Choroid plexus epithelial cell (primary cell): ENCODE measurements around the gene C2orf80.
"Not testable (repeated sequence)": the region's sequence is repeated elsewhere in the genome, so short reads cannot be mapped to it uniquely, and the experiment has no call there.

ENCODE experiments used
- DNase-seq: peaks from one replicate; pipeline ENCODE4 v3.0.0-alpha.2; 2010; ENCODE audit warnings: low read depth
- H3K4me3 ChIP-seq: 2 replicates; pipeline ENCODE4 v1.5.1; 2011; ENCODE audit warnings: low read depth, mild to moderate bottlenecking, control low read depth, low read length, moderate library complexity
- TF ChIP-seq, protein P1 (sequence below): conservative IDR thresholded peaks from 2 replicates; pipeline ENCODE4 v1.5.1; 2011; ENCODE audit warnings: low read depth, mild to moderate bottlenecking, control low read depth, inconsistent platforms, low read length, moderate library complexity

Gene C2orf80

DNA sequence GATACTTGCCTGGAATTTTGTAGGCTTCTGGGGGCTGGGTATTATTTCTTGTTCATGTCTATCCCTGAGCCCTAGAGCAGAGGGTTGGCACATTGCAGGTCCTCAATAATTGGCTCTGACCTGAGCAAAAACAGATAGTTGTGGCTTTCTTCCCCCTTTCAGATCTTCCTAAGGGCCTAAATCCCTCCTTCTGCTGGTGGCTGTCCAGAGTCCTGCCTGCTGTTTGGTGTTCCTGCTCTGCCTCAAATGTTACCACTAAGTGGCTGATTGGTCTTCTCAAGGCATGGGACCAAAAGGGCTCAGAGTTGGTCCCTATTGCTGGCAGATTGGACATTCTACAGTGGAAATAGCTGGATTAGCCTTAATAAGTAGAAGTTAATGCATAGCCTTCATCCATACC is 42.8 kb downstream of the C2orf80 start:
- TF ChIP-seq, protein P1, sequence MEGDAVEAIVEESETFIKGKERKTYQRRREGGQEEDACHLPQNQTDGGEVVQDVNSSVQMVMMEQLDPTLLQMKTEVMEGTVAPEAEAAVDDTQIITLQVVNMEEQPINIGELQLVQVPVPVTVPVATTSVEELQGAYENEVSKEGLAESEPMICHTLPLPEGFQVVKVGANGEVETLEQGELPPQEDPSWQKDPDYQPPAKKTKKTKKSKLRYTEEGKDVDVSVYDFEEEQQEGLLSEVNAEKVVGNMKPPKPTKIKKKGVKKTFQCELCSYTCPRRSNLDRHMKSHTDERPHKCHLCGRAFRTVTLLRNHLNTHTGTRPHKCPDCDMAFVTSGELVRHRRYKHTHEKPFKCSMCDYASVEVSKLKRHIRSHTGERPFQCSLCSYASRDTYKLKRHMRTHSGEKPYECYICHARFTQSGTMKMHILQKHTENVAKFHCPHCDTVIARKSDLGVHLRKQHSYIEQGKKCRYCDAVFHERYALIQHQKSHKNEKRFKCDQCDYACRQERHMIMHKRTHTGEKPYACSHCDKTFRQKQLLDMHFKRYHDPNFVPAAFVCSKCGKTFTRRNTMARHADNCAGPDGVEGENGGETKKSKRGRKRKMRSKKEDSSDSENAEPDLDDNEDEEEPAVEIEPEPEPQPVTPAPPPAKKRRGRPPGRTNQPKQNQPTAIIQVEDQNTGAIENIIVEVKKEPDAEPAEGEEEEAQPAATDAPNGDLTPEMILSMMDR = no peak
- H3K4me3 ChIP-seq = no peak overlapping the region
- DNase-seq = no peak

DNA sequence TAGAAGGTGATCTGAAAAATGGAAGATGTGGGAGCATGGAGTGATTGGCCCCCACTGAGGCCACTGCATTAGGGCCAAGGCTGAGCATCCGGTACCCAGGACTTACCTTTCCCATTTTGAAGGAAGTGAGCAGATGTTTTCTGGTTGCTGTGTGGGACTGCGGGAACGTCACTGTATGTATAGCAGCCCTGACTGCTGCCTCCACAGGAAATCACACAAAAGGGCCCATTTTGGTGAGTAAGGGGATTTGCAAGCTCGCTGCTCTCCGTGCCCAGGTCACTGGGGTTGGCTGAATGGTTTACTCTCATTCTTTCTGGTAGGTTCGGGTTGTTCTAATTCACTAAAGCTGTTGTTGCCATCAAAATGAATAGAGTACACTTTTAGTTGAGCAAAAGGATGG is 43.8 kb downstream of the C2orf80 start, which contains the start of gene CRYGB:
CRYGB (minus strand) TSS at position 153 of the 400 bp plus-strand sequence; CDS start at position 115, 38 bp downstream.
- TF ChIP-seq, protein P1 = no peak
- no peak within 1 kb of the TSS for H3K4me3 ChIP-seq
- no peak for DNase-seq

DNA sequence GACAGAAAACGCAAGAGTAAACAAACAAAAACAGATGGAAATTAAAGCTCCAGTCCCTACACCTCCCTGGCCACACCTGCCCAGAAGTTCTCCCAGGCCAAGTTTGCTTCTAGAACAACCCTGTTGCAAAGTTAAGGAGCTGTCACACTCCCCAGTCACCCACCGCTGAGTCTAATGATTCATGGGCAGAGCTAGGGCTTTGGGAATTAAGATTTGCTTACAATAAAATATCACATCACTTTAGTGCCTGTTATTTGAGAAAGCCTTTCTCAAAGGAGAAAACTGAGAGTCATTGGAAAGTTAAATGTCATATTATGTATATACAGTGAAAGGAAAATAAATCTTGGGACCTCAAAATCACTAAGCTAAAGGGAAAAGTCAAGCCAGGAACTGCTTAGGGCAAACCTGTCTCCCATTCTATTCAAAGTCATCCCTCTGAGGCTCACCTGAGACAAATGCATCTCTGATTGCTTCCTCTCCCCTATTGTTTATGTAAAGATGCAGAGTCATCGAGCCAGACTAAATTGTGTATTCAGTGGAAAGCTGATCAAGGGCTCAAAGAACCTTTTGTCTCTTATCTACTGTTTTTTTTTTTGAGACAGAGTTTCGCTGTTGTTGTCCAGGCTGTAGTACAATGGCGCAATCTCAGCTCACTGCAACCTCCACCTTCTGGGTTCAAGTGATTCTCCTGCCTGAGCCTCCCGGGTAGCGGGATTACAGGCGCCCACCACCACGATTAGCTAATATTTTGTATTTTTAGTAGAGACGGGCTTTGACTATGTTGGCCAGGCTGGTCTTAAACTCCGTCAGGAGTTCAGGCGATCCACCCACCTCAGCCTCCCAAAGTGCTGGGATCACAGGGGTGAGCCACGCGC is 46.7 kb downstream of the C2orf80 start:
- no peak for DNase-seq
- no peak overlapping the region for H3K4me3 ChIP-seq
- TF ChIP-seq, protein P1 = no peak

DNA sequence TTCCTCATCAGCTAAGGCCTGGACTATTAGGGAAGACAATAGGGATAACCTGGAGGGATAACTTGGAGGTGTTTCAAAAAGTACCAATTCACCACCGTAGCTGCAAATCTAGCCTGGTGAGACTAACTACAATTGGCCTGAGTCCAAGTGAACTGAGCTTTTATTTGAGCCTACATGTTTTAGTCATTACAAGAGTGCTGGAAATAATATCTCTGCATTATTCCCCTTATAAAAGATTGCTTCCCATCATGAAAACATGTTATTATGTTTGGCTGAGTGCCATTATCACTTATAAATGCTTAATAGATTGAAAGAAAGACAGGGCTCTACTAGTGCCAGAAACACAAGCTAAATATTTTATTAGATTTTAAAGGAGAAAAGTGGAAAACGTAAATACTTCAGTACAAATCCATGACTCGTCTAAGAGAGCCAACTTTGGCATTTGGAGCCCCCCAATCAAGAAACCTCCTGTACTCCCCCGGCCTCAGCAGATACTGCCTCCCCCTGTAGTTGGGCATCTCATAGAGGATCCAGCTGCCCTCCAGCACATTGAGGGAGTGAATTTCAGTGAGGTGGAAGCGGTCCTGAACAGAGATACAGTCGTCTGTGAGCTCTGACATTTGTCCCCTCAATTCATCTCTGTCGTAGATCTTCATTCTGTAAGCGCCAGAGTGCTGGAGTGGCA is 47.4 kb downstream of the C2orf80 start:
- peak; percentile 33 for DNase-seq
- TF ChIP-seq, protein P1 = no peak
- H3K4me3 ChIP-seq = no peak overlapping the region

DNA sequence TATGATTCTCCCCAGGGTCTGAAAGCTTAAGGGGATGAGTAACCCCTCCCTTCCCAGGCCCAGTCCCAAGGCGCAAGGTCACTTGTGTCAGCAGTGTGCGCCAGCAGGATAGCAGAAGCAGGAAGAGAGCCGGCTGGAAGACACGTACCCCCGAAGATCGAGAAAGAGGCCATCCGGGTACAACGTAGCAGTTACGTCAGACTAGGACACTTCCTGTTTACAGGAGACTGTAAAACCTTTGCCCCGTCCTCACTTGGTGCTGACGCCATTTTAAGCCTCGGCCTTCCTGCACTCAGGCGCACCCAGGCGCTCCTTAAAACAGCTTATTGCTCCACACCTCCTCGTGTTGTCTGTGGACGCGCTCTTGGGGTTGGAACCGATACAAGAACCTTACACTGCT is 50.4 kb downstream of the C2orf80 start:
- TF ChIP-seq, protein P1 = no peak
- DNase-seq = no peak

DNA sequence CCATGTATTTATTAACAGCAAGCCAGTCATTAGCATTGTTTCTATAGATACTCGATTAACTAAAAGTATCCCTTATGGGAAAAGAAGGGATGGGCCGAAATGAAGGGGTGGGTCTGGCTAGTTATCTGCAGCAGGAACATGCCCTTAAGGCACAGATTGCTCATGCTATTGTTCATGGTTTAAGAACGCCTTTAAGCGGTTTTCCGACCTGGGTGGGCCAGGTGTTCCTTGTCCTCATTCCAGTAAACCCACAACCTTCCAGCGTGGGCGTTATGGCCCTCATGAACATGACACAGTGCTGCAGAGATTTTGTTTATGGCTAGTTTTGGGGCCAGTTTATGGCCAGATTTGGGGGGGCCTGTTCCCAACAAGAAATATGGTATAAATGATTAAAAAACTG is 51.5 kb downstream of the C2orf80 start:
- not testable (repeated sequence) for DNase-seq, H3K4me3 ChIP-seq

More for the DNA sequence above, 50.4 kb downstream of the C2orf80 start:
- H3K4me3 ChIP-seq = no peak overlapping the region

DNA sequence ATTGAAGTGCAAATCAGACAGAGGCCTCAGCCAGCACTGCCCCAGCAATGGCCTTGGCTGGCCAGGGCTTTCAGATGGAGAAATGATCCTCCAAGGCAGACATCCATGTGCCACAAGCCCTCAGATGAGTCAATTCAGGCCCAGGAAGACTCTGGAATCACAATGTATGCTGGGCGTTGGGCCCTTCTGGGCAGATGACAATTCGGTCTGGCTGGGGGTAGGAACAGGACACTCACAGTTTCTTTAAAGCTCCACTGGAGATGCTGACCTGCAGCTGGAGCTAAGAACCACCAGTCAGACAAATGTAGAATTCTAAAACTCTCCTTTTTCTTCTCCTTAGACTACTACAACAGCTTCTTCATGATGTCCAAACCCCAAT is 53.1 kb downstream of the C2orf80 start:
- TF ChIP-seq, protein P1 = no peak

More for the DNA sequence above, 53.1 kb downstream of the C2orf80 start:
- no peak overlapping the region for H3K4me3 ChIP-seq
- no peak for DNase-seq
